Stimulated activated CD4-positive, alpha-beta T cell treated with anti-CD3 and anti-CD28 coated beads, TNF-alpha, amount 100 ng/mL, for 24 hours (primary cell): Measurements from ENCODE around the gene STAT5B.
"Not testable (repeated sequence)": the region's sequence is repeated elsewhere in the genome, so short reads cannot be mapped to it uniquely, and the experiment has no call there.

Experiments used
- DNase-seq, 3 experiments: peaks; one replicate each; pipeline ENCODE4 v3.0.0-alpha.2; 2020; ENCODE audit warnings: low read depth in 3 of 3

The STAT5B gene

DNA sequence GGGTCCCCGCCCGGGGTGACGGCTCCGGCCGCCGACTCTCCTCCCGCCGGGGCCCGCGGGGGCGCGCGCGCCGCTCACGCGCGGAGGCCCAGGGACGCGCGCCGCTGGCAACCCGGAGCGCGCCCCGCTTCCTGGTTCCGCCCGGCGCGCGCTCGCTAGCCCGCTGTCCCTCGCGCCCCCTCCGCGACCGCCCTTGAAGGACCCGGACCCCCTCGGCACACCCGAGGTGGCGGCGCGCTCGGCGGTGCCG is at the start of gene STAT5B:
Gene STAT5B, minus strand, starts transcription at position 33 of the 250 bp plus-strand sequence. CDS start 44,264 bp downstream, outside the sequence.
- peak in 1 of 3 experiments; percentile 60 for DNase-seq

DNA sequence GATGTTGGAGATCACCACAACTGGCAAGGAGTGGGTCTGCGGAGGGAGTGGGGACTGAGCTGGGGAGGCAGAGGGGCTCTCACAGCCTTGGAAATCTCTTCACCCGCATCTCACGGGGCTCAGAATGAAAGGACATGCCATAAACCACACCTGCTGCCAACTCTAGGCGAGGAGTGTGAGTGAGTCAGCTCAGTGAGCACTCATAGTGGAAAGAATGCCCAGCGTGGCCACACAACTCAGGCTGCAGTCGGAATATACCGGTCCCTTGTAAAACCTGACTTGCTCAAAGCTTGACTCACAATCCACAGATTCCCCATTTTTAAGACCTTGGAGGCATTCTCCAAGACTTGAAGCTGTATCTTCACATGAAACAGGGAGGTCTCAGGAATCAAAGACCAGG is 48.8 kb upstream of the STAT5B start:
- no peak for DNase-seq

DNA sequence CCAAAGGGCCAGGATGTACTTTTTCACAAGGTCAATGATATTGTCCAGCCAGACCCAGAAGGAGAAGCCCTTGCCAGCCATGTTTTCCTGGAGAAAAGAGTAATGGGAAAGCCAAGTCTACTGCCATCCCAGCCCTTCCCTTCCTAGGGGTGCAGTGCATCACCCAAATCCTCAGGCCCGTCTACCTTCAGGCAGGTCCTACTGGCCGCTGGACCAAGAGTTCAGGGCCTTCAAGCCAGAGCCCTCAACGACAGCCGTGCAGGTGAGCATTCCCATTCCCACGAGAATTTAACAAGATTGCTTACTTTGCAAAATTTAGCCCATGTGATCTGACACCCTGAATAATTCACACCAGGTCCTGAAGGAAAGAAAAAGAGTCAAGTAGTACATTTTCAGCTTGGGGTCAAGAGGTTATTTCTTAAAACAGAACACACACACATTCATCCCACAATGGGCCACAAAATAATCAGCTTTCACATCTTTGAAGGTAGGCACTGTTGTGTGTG is 47.1 kb upstream of the STAT5B start:
- no peak for DNase-seq

DNA sequence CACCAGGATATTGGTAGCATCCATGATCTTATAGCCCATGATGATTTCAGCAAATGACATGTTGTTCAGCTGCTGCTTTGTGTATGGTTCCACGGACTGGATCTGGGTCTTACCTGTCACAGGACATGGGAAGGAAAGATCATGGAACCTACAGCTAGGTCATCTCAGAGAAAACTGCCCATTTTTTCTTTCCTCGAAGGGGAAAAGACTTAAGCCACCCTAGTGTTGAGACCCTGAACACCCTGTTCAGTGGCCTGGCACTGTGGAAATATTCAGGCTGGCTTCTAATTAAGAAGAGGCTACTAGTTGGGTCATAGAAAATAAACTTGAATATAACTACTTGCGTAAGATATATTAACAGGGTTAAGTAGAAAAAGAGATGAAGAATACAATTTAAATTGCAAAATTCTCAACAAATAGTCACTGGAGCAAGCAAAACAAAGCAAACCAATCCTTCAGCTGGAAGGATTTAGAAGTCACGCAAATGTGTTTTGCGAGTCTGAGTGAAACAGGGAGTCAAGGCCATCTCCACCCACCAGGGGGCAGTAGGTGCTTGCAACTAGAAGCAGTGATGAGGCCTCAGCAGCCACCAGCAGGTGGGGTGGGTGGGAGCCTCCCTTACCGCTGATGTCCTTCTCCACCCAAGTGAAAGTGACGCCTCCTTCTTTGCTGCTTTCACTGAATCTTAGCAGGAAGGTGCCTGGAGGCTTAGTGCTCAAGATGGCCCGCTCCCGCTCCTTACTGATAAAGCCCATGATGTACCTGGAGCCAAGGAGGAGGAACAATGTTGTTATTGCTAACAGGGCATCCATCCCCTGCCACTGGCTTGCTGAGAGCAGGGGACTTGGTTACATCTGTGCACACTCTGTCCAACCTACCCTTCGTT is 46.4 kb upstream of the STAT5B start:
- peak; percentile 87 to 95 (median 94) for DNase-seq

DNA sequence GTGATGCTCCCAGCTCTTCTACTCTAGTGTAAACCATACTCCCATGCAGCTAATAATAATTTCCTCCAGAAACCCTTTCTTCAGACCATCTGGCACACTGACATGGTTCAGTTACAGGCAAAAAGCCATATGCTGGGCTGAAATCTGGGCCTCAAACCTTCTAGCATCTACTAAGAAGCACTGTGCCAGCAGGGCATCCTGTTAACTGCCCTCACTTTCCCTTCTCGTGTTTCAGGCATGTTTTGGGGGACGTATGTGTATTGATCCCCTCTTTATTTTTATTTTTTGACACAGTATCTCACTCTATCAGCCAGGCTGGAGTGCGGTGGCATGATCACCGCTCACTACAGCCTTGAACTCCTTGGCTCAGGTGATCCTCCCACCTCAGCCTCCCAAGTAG is 45.4 kb upstream of the STAT5B start:
- DNase-seq: no peak

DNA sequence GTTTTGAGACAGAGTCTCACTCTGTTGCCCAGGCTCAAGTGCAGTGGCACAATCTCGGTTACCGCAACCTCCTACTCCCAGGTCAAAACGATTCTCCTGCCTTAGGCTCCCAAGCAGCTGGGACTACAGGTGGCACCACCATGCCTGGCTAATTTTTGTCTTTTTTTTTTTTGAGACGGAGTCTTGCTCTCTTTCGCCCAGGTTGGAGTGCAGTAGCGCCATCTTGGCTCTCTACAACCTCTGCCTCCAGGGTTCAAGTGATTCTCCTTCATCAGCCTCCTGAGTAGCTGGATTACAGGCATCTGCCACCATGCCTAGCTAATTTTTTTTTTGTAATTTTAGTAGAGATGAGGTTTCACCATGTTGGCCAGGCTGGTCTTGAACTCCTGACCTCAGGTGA is 41.8 kb upstream of the STAT5B start:
- not testable (repeated sequence) for DNase-seq

DNA sequence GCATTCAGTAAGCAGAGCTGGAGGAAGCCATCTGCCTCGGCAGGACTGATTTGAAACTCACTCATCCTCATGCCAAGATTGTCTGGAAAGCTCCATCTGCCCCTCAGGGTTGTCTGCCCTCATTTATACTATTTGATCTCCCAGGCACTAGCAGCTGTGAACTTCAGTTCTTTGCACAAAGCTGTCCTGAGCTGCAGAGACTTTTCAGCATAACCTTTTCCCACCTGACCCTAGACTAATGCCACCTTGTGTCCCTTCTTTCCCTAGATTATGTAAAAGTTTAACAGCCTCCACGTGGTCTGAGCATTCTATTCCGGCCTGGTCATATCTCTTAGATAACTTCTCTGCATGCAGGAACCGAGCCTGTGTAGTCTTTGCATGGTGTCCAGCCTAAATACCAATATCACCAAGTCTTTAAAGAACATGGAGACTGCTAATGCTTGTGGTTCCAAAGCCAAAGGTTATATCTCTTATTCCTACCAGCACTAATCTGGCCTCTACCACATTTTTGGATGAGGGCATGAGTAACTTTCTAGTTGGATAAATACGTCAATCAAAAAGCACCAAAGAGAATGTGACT is 41.2 kb upstream of the STAT5B start:
- DNase-seq: no peak

DNA sequence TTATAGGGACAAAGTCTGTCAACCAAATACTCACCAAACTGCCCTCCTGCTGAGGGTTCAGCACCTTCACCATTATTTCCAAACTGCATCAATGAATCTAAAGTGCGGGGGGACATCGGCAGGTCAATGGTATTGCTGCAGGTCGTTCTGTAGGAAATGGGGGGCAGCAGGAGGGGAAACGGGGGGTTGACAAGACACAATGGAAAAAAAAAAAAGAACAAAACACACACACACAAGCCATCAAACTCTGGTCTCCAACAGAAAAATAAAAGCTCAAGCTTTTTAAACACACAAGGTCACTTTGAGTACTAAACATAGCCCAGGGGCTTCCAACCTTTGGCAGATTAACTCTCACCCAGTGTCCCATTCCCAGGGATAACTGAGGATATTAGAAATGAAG is 40.6 kb upstream of the STAT5B start:
- no peak for DNase-seq

DNA sequence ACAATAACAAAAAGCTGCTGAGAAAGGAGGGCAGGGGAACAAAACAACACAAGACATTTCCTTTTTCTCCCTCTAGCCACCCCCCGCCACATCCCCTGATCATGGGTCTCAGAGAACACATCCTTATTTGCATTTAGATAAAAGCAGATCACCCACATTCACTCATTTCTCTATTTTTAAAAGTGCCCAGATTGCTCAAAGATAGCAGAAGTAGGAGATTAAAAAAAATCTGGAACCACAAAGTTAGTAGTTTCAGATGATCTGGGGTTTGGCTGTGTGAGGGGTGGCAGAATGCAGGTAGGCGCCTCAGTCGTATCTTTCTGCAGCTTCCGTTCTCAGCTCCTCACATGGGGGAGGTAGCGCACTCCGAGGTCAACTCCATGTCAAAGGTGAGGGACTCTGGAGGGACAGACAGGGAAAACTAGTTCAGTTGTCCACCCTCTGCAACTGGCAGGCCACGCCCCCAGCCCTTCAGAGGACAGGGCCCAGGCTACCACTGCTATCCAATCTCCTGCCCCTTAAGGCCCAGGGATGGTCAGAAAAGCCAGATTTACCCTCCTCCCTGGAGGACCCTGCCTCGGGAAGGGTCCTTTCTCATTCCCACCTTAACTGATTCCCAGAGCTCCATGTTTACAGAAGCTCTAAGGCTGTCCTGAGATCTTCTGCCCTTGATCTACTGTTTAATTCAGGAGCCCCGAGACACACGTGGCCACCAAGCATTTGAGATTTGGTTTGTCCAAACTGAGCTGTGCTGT is 39.4 kb upstream of the STAT5B start:
- DNase-seq: no peak

DNA sequence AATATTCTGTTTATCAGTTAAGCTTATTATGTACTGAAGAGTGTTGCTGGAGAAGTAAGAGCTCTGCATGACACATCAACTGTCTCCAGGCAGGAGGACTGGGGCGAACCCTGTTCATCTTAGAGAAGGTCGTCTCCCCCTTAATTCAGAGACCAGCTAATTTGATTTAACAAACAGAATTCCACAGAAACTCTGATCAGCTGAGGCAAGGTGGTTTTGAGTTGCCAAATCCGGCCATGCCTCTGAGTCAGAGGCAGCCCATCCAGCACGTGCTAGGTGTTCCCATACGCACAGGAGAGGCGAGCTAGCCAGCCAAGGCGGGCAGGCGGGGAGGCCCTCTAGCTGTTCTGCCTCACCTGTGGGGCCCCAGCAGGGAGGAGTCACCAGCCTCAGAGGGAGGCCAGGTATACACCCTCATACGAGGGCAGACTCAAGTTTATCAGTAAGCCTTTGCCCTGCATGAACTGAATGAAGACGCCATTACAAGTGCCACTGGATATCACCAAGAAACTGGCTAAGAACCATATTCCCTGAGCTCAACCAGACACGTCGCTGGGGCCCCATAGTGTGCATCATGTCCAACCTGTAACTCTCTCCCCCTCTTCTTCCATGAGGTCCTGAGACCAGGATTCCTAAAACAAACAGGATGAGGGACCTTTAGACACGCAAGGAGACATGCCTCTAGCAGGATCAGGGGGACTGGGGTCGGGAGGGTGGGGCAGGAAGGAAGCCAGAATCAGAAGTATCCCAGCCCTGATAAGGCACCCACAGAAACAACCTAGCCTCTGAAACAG is 37.8 kb upstream of the STAT5B start:
- no peak for DNase-seq

DNA sequence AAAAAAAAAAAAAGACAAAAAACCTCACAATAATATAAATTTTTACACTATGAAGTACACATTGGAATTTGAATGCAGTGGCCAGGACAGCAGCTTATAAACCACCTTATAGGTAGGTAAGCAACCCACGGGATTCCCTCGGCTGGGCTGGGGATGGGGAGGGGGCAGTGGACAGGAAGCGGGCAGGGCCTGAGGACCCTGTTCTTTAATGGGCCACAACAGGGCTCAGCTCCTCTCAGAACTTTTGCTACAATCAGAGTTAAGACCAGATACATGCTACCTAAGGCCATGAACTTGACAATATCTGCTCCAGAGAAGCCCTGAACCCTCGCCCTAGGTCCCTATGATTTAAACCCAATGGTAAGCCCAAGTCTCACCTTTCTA is 37.2 kb upstream of the STAT5B start:
- no peak for DNase-seq

DNA sequence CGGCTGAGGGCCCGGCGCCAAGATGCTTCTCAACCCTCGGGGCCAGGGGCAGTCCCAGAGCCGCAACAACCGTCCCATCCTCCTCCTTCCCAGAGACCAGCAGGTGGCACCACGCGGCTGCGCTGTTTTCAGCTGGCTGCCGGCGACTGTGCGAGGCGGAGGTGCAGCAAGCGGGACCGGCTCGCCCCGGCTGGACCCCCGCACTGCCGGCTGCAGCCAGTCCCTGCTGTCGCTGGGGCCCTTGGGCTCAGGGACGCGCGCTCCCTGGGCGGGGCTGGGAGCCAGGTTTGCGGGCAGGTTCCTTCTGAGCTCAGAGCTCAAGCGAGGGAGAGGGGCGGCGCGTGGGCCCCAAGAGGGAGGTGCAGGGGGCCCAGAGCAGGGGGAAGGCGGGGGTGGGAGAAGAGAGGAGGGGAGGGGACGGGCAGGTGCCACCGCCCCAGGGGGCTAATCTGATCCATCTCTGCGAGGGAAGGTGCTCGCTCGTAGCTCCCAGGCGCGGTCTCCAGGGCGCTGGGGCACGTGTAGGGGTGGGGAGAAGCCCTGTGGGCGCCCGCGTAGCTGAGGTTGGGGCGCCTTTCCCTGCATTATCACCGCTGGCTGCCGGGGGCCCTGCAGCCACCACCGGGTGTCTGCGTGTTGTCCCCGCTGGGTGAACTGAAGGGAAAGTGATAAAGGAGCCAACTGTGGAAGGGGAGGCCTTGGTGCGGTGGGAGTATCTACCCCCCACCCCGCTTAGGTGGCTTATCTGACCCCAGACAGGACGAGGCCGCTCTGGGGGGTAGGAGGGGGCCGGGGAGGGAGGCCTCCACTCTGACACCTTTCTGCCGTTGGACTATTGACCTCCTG is 36.3 kb upstream of the STAT5B start:
- DNase-seq: peak; percentile 63 to 82 (median 67)

DNA sequence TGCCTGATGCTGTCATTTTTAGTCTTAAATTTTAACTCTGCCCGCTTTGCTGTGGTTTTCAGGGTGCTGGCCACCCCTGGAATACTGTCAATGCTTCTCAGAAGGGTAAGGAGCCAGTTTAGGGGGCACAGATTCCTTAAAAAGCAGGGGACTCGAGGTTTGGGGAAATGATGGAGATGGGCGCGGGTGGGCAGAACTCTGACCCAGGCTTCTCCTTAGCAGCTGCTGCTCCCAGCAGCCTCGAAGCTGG is 35.8 kb upstream of the STAT5B start:
- no peak for DNase-seq

DNA sequence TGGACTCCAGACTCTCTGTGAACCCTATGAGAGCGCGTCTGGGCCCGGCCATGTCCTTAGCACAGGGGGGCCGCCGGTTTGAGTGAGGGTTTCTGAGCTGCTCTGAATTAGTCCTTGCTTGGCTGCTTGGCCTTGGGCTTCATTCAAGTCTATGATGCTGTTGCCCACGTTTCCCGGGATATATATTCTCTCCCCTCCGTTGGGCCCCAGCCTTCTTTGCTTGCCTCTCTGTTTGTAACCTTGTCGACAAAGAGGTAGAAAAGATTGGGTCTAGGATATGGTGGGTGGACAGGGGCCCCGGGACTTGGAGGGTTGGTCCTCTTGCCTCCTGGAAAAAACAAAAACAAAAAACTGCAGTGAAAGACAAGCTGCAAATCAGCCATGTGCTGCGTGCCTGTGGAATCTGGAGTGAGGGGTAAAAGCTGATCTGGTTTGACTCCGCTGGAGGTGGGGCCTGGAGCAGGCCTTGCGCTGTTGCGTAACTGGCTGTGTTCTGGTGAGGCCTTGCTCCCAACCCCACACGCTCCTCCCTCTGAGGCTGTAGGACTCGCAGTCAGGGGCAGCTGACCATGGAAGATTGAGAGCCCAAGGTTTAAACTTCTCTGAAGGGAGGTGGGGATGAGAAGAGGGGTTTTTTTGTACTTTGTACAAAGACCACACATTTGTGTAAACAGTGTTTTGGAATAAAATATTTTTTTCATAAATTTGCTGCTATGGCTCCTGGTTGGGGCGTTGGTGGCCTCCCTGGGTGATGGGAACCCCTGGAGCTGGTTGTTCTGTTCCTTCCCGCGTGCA is 35.2 kb upstream of the STAT5B start:
- DNase-seq: no peak

DNA sequence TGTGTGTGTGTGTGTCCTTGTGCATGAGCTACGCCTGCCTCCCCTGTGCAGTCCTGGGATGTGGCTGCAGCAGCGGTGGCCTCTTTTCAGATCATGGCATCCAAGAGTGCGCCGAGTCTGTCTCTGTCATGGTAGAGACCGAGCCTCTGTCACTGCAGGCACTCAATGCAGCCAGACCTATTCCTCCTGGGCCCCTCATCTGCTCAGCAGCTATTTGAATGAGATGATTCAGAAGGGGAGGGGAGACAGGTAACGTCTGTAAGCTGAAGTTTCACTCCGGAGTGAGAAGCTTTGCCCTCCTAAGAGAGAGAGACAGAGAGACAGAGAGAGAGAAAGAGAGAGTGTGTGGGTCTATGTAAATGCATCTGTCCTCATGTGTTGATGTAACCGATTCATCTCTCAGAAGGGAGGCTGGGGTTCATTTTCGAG is 34.6 kb upstream of the STAT5B start:
- peak in 1 of 3 experiments; percentile 38 for DNase-seq

DNA sequence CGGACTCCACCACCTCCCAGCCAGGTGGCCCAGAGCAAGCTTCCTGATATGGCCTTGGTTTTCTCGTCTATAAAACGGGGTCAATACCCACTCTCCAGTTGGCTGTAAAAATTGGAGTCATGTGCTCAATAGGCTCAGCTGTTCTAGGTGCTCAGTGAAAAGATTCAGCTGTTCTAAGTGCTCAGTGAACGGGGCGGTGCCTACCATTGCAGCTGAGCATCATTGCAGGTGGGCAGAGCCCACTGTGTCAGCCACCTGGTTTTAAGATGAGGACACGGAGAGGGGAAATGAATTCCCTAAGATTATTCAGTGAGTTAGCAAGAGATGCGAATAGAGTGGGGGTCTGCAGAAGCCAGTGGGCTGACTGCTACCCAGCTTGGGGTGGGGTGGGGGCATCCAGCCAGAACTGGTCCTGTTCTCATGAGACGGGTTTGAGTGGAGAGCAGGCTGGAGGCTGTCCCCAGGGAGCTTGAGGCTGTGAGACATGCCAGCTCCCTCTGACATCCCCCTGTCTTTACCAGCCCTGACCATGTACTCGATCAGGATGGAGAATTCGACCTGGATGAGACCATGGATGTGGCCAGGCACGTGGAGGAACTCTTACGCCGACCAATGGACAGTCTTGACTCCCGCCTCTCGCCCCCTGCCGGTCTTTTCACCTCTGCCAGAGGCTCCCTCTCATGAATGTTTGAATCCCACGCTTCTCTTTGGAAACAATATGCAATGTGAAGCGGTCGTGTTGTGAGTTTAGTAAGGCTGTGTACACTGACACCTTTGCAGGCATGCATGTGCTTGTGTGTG is 34.0 kb upstream of the STAT5B start:
- DNase-seq: no peak

DNA sequence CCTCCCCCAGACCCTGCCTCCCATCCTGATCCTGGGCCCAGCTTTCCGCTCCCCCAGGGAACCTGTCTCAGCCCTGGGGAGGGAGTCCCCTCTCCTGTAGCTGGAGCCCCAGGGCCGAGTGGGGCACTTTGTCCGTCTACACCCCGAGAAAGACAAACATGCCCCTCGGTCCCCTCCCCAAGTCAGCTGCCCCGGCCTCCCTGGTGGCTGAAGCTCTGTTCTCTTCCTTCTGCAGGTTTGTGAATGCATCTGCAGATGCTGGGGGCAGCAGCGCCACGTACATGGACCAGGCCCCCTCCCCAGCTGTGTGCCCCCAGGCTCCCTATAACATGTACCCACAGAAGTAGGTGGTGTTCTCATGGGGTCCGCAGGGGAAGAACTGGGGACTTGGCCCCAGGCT is 33.0 kb upstream of the STAT5B start:
- no peak for DNase-seq

DNA sequence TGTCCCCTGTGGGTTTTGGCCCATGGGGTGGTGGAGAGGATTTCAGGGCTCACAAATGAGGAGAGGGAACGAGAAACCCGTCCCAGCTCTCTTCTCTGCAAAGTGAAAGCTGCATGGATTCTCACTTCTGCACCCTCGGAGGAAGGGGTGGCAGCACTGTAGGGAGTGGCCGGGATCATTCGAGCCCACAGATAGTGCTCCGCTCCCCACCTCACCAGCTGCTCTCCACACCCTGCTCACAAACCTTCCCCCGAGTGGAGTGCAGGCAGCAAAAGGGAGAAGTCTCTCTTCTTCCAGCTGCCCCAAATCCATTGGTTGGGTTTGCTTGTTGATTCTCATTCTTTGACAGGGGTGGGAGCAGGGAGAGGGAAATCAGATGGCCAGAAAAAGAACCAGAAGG is 32.3 kb upstream of the STAT5B start:
- DNase-seq: no peak

DNA sequence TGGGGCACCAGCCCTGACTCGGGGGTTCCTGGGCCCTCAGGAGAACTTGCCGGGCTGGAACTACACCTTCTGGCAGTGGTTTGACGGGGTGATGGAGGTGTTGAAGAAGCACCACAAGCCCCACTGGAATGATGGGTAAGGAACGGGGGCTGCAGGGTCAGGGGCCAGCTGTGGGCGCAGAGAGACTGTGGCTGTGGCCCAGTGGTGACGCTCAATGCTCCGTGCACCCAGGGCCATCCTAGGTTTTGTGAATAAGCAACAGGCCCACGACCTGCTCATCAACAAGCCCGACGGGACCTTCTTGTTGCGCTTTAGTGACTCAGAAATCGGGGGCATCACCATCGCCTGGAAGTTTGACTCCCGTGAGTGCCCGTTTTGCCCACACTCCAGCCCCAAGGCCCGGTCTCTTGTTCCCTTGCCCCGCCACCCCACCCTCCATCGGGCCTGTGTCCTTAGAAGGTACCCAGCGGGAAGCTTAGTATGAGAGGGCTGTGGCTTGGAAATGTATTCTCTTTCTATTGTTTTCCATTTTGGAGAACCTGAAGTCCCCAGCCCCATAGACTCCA is 31.3 kb upstream of the STAT5B start:
- no peak for DNase-seq

DNA sequence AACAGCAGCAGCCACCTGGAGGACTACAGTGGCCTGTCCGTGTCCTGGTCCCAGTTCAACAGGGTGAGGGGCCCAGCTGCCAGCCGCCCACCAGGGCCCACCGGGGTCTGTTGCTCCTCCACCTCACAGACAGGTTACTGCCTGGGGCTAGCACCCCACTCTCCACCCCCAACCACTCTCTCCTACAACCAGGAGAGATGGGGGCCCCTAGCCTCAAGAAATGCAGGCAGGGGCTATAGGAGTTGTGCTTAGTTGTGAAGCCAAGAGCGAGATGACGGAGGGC is 30.1 kb upstream of the STAT5B start:
- no peak for DNase-seq
